Measurements from ENCODE around the gene FBN1.

The FBN1 gene

GRCh38 chr15:48650931-48651330 lies 5.4 kb upstream of the FBN1 start:
- DNase-seq, result no peak

- no peak for DNase-seq
These were observed 2.5 kb upstream of the FBN1 start for GRCh38 chr15:48647962-48648361.

DNA sequence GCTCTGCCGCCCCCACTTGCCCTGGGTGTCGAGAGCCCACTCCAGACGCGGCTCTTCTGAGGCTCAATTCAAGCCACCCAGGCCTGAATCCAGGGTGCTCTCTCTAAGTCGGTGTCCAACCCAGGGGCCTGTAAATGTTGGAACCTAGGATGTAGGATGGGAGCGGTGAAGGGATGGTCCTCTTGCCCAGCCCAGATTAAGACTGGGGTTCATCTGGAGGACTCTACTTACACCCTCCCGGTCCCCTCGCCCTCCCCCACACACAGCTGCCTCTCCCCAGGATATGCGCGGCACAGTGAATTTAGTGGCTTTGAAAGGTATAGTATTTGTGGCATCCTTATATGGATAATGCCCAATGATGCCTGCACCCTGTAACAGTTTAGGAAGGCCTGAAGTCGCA lies 822 bp upstream of the FBN1 start:
- DNase-seq, result no peak

GRCh38 chr15:48644827-48645557 lies 517 bp downstream of the FBN1 start:
- DNase-seq, result no peak

- no peak for DNase-seq
These were observed 1.1 kb downstream of the FBN1 start for GRCh38 chr15:48644467-48644826.

DNA sequence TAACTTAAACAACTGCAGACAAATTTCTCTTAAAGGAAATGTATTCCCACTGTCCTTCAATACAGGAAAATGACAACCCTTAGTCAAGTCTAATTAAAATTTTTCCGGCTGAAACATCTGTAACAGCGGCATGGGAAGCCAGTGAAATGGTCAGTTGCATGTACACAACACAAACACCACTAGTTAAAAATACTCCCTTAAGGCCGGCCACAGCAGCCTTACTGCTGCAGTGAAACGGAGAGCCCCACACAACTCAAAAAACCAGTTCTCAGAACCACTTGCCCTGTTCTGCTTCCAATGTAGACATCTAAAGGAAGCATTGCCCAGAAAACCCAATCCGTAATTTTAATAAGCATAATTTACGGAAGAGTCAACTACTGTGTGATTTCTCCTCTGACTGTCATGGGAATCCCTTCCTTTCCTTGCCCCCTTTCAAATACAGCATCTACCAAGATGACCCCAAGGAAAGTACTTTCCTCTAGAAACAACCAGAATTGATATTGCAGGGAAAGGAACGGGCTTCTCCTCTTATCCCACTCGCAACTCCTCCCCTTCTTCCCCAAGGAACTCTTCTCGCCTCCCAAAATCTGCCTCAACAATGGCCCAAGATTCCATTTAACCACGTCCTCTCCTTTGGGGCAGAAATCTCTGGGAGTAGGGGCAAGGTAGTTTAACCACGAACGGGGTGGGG lies 1.6 kb downstream of the FBN1 start:
- no peak for DNase-seq

DNA sequence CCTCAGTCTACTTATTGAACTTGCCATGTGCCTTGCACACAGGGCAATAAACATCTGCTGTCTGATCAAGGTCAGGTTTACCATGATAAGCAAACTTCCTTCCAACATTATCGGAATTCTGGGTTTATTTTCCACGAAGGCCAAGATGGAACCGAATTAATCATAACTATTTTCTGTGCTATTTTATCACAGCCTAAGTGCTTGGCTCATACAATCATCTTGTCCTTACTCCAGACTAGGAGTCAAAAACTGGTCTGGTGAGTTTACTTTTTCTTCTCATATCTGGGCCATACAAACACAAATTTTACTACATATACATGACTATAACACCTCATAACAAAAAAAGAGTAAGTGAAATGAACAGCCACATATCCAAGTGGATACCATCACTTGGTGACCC lies 2.3 kb downstream of the FBN1 start:
- no peak for DNase-seq

GRCh38 chr15:48642795-48643194 lies 2.7 kb downstream of the FBN1 start:
- no peak for DNase-seq

GRCh38 chr15:48641416-48641815 lies 4.1 kb downstream of the FBN1 start:
- DNase-seq, result no peak

DNA sequence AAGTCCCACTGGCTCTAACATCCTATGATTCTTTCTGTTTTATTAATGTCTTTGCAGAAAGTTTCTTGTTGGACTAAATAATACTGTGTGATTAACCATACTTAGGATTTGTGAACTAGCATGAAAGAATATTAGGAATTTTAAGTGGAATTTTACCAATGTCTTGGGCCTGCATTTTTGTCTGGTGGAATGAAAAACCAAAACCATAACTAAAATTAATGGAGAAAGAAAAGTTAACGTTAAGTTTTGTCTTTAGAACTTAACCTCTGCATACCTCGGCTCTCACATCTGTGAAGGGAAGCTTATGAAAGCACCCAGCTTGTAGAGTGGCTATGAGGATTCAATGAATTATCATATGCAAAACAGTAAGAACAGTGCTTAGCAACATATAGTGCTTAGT lies 6.5 kb downstream of the FBN1 start:
- no peak for DNase-seq

DNA sequence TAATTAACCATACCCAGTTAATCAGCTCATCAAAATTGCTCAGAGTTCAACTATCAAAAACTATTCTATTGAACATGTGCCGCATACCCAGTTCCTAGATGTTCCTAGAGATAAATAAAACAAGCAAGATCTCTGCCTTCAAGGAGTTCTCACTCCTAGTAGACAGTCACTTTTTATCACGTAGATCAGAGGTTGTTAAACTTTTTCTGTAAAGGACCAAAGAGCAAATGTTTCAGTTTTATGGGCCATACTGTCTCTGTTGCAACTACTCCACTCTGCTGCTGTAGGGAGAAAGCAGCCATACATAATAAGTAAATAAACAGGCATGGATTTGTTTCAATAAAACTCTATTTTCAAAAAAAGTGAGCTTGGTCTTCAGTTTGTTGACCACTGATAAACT lies 7.9 kb downstream of the FBN1 start:
- no peak for DNase-seq

- no peak for DNase-seq
These were observed 9.0 kb downstream of the FBN1 start for GRCh38 chr15:48636511-48636910.

GRCh38 chr15:48634893-48635292 lies 10.6 kb downstream of the FBN1 start:
- DNase-seq, result no peak

GRCh38 chr15:48634096-48634495 lies 11.4 kb downstream of the FBN1 start:
- no peak for DNase-seq

DNA sequence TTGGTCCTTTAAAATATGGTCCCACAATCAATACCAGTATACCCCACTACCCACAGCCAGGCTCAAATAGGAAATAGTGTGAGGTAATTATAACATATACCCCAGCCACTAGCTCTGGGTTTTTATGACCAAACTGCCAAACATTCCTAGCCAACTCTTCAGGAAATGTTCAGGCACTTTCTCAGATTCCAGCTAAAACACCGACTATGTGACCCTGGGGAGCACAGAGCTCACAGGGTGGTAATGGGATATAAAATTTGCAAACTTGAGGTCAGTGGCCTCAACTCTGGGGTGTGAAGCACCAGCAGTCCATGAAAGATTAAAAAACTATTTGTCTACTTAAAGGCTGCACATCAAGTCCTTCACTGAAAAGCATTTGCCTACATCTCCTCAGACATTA lies 12.9 kb downstream of the FBN1 start:
- DNase-seq, result no peak

DNA sequence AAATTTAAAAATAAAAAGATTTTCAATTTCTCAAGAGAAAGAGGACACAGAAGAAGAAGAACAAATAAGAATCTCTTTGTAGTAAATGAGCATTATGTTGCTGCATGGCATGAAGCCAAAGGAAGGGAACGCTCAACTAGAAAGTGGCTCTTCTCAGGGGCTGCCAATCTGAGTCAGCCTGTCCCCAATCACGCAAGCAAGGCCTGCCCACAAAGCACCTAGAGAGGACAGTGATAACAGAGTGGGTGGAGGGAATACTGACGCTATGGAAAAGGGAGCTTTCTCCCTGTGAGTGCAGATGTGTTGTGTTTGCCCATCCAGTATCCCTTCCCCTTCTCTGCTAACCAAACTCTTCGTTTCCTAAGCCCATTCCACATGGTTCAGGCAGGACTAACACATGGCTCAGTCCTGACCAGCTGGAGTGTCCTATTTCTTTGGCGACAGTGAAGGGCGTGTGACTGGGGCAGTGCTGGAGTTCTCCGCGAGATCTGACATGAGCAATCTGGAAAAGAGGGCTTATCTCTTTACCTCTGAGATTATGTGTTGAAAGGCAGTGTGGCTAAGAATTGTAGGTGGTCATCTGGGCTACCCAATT lies 14.2 kb downstream of the FBN1 start:
- no peak for DNase-seq

GRCh38 chr15:48630245-48630644 lies 15.3 kb downstream of the FBN1 start:
- no peak for DNase-seq

- no peak for DNase-seq
These were observed 16.7 kb downstream of the FBN1 start for GRCh38 chr15:48628832-48629231.

- DNase-seq, result no peak
These were observed 18.1 kb downstream of the FBN1 start for GRCh38 chr15:48627260-48627940.

DNA sequence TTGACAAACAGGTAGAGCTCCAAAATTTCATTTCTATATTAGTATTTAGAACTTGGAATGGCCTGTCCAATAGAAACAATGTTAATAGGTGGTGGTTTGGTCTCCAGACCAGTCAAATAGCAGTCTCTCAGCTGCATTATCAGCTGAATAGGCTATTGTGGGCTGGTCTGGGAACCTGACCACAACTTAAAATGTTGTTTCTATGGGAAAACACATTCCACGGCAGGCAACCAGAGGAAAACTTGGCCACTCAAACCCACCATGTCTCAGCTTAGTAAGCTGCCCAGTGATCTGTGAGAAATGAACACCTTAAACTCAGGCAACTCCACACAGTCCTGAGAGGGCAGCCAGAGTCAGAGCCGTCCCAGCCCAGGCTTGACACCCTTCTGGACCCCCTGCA lies 20.4 kb downstream of the FBN1 start:
- no peak for DNase-seq

GRCh38 chr15:48624700-48625099 lies 20.8 kb downstream of the FBN1 start:
- no peak for DNase-seq

- no peak for DNase-seq
These were observed 22.1 kb downstream of the FBN1 start for GRCh38 chr15:48623456-48623855.

DNA sequence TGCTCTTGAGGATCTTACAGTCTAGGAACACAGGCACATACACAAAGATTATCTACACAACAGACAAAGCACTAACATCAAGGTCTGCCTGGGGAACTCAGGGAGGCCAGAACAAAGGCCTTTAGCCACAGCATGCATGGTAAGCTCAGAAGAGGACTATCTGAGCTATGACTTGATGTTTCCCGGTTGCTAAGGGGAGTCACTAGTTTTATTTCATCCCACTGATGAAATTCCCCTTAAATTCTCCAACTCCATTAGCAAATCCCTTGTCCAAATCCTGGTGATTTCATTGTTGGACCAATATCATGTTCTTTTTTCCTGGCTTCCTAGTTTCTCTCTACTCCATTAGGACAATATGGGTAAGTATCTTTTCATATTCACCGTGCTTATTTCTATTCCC lies 23.3 kb downstream of the FBN1 start:
- DNase-seq, result no peak

DNA sequence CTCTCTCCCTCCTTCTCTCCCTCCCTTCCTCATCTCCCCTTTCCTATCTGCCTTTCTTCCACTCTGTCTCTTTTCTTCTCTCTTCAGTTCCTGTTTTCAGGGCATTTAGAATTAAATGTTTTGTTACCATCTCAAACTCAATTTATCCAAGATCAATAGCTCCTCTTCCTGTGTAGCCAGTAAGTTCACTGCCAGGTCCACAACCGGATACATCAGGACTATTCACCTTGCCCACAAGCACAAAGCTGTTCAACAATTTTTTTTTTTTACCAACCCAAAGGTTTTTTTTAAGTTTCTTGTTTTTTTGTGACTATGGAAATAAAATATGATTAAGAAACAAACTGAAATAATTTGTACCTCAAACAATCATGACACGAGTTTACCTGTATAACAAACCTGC lies 26.1 kb downstream of the FBN1 start:
- DNase-seq, result no peak

Data from CD4-positive, alpha-beta T cell treated with Interleukin-12 subunit alpha and Interleukin-12 subunit beta, for 1 hour (primary cell).